Panc1 (cell line): ENCODE data around the gene PLIN5.

Experiments
- CTCF ChIP-seq: fragments of 450-650 bp; IDR thresholded peaks from 2 replicates; pipeline ENCODE4 v1.5.1; 2017; ENCODE audit warnings: mild to moderate bottlenecking
- REST ChIP-seq, 2 experiments: IDR thresholded peaks; 2 replicates each; pipeline ENCODE4 v1.6.1; 2011 to 2012; ENCODE audit warnings: low read depth in 2 of 2, control low read depth in 1 of 2, low read length in 1 of 2, mild to moderate bottlenecking in 1 of 2, moderate library complexity in 1 of 2; ENCODE audit not compliant: insufficient read depth in 1 of 2

DNA sequence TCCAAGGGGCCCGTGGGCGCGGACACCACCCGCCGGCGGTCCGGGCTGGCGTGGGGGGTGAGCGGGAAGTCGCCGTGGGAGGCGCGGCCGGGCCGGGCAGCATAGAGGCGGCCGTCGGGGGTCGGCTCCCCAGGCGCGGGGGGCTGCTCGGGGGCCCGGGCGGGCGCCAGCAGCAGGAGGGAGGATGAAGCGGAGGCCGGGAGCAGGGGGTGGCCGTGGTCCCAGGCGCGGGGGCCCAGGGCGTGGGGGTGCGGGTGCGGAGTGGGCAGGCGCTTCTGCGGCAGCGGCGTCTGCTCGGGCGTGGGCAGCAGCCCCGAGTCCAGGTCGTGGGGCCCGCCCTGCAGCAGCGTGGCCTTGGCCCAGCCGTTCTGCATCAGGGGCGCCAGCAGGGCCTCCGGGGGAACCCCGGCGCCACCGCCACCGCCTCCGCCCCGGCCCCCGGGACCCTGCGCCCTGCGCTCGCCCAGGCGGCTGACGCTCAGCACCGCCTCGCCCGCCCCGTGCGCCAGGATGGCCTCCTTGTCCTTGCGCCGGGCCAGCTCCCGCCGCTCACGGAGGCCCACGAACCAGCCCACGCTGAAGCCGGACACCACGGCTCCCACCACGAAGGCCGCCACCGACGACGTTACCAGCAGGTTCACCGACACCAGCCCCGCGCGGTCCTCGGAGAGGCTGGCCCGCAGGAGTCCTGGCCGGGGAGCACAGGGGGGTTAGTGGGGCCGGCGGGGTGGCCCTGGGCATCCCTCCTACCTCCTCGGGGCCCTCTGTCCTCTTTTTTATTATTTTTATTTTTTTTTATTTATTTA is 9.0 kb upstream of the PLIN5 start:
- TF ChIP-seq CTCF (no peak), REST (IDR thresholded peaks at IDR 0.05; ENCODE audit: insufficient read depth in 1 of 2, low read depth in 2 of 2, low read length in 1 of 2) (no peak)
